SK-N-SH treated with all-trans-retinoic acid at 6 μM for 48 hours (cell line): ENCODE results near the gene CHRNG.
A peak's percentile ranks its signal among the peaks of the same experiment; 100 is the strongest.

Experiments
- ATAC-seq: fragments of 200-7000 bp; cut with Tn5 transposase; 3 replicates; pipeline ENCODE4 v1.9.1; 2020; ENCODE audit warnings: mild to moderate bottlenecking, moderate library complexity
- ARNTL ChIP-seq: fragments of 450-650 bp; formaldehyde crosslinking; IDR thresholded peaks from 2 replicates; pipeline ENCODE4 v1.5.0; 2020; ENCODE audit warnings: low read depth, mild to moderate bottlenecking, moderate library complexity, borderline replicate concordance
- BACH2 ChIP-seq: fragments of 250-450 bp; sonication (Bioruptor Pico); IDR thresholded peaks from 2 replicates; pipeline ENCODE4 v1.9.0; 2021; ENCODE audit warnings: mild to moderate bottlenecking, borderline replicate concordance
- CSDC2 ChIP-seq: fragments of 250-450 bp; sonication (Bioruptor Pico); IDR thresholded peaks from 2 replicates; pipeline ENCODE4 v1.5.0; 2020; ENCODE audit warnings: mild to moderate bottlenecking, moderate library complexity
- ESRRG ChIP-seq: fragments of 250-450 bp; sonication (Bioruptor Pico); IDR thresholded peaks from 2 replicates; pipeline ENCODE4 v1.6.1; 2021; ENCODE audit warnings: mild to moderate bottlenecking
- GLIS3 ChIP-seq: fragments of 250-450 bp; sonication (Bioruptor Pico); IDR thresholded peaks from 2 replicates; pipeline ENCODE4 v1.5.0; 2020; ENCODE audit warnings: mild to moderate bottlenecking, moderate library complexity
- ISL1 ChIP-seq: fragments of 250-450 bp; sonication (Bioruptor Pico); IDR thresholded peaks from 2 replicates; pipeline ENCODE4 v2.1.2; 2022; ENCODE audit warnings: mild to moderate bottlenecking, moderate library complexity
- OSR1 ChIP-seq: fragments of 250-450 bp; sonication (Bioruptor Pico); IDR thresholded peaks from 2 replicates; pipeline ENCODE4 v1.8.0; 2022; ENCODE audit warnings: moderate library complexity, mild to moderate bottlenecking, inconsistent platforms
- PPARA ChIP-seq: fragments of 250-450 bp; sonication (Bioruptor Pico); IDR thresholded peaks from 2 replicates; pipeline ENCODE4 v1.5.0; 2020; ENCODE audit warnings: mild to moderate bottlenecking, borderline replicate concordance
- RARB ChIP-seq: fragments of 250-450 bp; sonication (Bioruptor Pico); IDR thresholded peaks from 2 replicates; pipeline ENCODE4 v1.8.0; 2021; ENCODE audit warnings: mild to moderate bottlenecking, moderate library complexity
- SNAI2 ChIP-seq: fragments of 250-450 bp; sonication (Bioruptor Pico); IDR thresholded peaks from 2 replicates; pipeline ENCODE4 v1.5.0; 2020; ENCODE audit warnings: mild to moderate bottlenecking, moderate library complexity
- TOX ChIP-seq: fragments of 250-450 bp; sonication (Bioruptor Pico); IDR thresholded peaks from 2 replicates; pipeline ENCODE4 v1.8.0; 2021; ENCODE audit warnings: mild to moderate bottlenecking, moderate library complexity, borderline replicate concordance
- ZC3H10 ChIP-seq: fragments of 250-450 bp; sonication (Bioruptor Pico); IDR thresholded peaks from 2 replicates; pipeline ENCODE4 v1.5.1; 2021; ENCODE audit warnings: mild to moderate bottlenecking, moderate library complexity
- ZFP3 ChIP-seq: fragments of 250-450 bp; sonication (Bioruptor Pico); IDR thresholded peaks from 2 replicates; pipeline ENCODE4 v1.5.0; 2020; ENCODE audit warnings: mild to moderate bottlenecking, moderate library complexity
- ZNF565 ChIP-seq: fragments of 450-650 bp; formaldehyde crosslinking; conservative IDR thresholded peaks from 2 replicates; pipeline ENCODE4 v1.5.0; 2020; ENCODE audit warnings: low read depth, mild to moderate bottlenecking, moderate library complexity
- ZNF70 ChIP-seq: fragments of 450-650 bp; formaldehyde crosslinking; IDR thresholded peaks from 2 replicates; pipeline ENCODE4 v1.5.0; 2020; ENCODE audit warnings: mild to moderate bottlenecking, moderate library complexity
- ZNF8 ChIP-seq: fragments of 450-650 bp; formaldehyde crosslinking; IDR thresholded peaks from 2 replicates; pipeline ENCODE4 v1.5.0; 2020; ENCODE audit warnings: mild to moderate bottlenecking, moderate library complexity
- TF ChIP-seq, protein P1 (sequence below): fragments of 250-450 bp; sonication (Bioruptor Pico); IDR thresholded peaks from 2 replicates; pipeline ENCODE4 v1.5.1; 2020; ENCODE audit warnings: low read depth, mild to moderate bottlenecking, moderate library complexity
- TF ChIP-seq, protein P2 (sequence below): fragments of 250-450 bp; sonication (Bioruptor Pico); IDR thresholded peaks from 2 replicates; pipeline ENCODE4 v1.5.0; 2020; ENCODE audit warnings: mild to moderate bottlenecking, moderate library complexity
- TF ChIP-seq, protein P3 (sequence below): fragments of 250-450 bp; sonication (Bioruptor Pico); IDR thresholded peaks from 2 replicates; pipeline ENCODE4 v1.5.1; 2021; ENCODE audit warnings: mild to moderate bottlenecking, moderate library complexity
- TF ChIP-seq, protein P4 (sequence below): fragments of 250-450 bp; sonication (Bioruptor Pico); IDR thresholded peaks from 2 replicates; pipeline ENCODE4 v1.8.0; 2020; ENCODE audit warnings: mild to moderate bottlenecking, moderate library complexity, borderline replicate concordance
- TF ChIP-seq, protein P5 (sequence below): fragments of 250-450 bp; sonication (Bioruptor Pico); IDR thresholded peaks from 2 replicates; pipeline ENCODE4 v1.8.0; 2021; ENCODE audit warnings: low read depth, mild to moderate bottlenecking, moderate library complexity, borderline replicate concordance

Gene CHRNG

DNA sequence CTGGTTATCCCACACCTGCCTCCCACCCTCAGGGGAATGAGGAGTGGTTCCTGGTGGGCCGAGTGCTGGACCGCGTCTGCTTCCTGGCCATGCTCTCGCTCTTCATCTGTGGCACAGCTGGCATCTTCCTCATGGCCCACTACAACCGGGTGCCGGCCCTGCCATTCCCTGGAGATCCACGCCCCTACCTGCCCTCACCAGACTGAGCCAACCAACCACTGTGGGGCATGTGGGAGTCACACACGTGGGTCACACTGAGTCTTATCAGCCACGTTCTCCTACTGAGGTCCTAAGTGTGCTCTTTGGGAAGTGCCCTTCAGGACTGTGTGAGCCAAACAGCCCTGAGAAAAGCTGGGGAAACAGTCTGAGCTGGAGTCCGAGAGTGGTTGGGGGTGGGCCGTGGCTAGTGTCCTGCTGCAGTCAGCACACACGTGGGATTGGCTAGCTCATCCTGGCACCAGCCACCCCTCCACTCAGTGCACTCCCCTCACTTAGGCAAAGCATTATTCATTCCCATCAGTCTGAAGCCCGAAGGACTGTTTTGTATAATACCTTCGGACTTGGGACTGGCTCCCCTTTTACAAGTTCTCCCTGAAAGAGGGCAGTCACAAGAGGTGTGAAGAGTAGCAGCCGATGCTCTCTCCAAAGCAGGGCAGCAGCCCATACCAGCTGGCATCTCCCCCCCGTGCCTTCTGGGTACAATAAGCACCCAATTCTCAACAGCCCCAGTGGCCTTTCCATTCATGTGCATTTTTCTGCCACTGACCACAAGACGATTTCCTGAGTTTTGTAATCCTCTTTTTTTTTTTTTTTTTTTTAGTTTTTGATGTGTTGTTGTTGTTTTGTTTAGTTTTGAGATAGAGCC is 6.3 kb downstream of the CHRNG start:
- TF ChIP-seq PPARA (CRISPR knock-in tag) (no peak), ZNF565 (CRISPR knock-in tag) (no peak), GLIS3 (no peak), RARB (CRISPR knock-in tag) (no peak), ZFP3 (CRISPR knock-in tag) (no peak), TOX (CRISPR knock-in tag) (no peak), ESRRG (CRISPR knock-in tag) (no peak), ARNTL (CRISPR knock-in tag) (no peak), ZNF70 (CRISPR knock-in tag) (no peak), BACH2 (no peak), SNAI2 (no peak), ISL1 (no peak), ZC3H10 (CRISPR knock-in tag) (no peak), OSR1 (CRISPR knock-in tag) (no peak)
- TF ChIP-seq, protein P1, sequence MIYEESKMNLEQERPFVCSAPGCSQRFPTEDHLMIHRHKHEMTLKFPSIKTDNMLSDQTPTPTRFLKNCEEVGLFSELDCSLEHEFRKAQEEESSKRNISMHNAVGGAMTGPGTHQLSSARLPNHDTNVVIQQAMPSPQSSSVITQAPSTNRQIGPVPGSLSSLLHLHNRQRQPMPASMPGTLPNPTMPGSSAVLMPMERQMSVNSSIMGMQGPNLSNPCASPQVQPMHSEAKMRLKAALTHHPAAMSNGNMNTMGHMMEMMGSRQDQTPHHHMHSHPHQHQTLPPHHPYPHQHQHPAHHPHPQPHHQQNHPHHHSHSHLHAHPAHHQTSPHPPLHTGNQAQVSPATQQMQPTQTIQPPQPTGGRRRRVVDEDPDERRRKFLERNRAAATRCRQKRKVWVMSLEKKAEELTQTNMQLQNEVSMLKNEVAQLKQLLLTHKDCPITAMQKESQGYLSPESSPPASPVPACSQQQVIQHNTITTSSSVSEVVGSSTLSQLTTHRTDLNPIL: no peak
- TF ChIP-seq, protein P2, sequence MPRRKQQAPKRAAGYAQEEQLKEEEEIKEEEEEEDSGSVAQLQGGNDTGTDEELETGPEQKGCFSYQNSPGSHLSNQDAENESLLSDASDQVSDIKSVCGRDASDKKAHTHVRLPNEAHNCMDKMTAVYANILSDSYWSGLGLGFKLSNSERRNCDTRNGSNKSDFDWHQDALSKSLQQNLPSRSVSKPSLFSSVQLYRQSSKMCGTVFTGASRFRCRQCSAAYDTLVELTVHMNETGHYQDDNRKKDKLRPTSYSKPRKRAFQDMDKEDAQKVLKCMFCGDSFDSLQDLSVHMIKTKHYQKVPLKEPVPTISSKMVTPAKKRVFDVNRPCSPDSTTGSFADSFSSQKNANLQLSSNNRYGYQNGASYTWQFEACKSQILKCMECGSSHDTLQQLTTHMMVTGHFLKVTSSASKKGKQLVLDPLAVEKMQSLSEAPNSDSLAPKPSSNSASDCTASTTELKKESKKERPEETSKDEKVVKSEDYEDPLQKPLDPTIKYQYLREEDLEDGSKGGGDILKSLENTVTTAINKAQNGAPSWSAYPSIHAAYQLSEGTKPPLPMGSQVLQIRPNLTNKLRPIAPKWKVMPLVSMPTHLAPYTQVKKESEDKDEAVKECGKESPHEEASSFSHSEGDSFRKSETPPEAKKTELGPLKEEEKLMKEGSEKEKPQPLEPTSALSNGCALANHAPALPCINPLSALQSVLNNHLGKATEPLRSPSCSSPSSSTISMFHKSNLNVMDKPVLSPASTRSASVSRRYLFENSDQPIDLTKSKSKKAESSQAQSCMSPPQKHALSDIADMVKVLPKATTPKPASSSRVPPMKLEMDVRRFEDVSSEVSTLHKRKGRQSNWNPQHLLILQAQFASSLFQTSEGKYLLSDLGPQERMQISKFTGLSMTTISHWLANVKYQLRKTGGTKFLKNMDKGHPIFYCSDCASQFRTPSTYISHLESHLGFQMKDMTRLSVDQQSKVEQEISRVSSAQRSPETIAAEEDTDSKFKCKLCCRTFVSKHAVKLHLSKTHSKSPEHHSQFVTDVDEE: no peak
- TF ChIP-seq, protein P3, sequence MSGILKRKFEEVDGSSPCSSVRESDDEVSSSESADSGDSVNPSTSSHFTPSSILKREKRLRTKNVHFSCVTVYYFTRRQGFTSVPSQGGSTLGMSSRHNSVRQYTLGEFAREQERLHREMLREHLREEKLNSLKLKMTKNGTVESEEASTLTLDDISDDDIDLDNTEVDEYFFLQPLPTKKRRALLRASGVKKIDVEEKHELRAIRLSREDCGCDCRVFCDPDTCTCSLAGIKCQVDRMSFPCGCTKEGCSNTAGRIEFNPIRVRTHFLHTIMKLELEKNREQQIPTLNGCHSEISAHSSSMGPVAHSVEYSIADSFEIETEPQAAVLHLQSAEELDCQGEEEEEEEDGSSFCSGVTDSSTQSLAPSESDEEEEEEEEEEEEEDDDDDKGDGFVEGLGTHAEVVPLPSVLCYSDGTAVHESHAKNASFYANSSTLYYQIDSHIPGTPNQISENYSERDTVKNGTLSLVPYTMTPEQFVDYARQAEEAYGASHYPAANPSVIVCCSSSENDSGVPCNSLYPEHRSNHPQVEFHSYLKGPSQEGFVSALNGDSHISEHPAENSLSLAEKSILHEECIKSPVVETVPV (CRISPR knock-in tag): no peak
- TF ChIP-seq, protein P4, sequence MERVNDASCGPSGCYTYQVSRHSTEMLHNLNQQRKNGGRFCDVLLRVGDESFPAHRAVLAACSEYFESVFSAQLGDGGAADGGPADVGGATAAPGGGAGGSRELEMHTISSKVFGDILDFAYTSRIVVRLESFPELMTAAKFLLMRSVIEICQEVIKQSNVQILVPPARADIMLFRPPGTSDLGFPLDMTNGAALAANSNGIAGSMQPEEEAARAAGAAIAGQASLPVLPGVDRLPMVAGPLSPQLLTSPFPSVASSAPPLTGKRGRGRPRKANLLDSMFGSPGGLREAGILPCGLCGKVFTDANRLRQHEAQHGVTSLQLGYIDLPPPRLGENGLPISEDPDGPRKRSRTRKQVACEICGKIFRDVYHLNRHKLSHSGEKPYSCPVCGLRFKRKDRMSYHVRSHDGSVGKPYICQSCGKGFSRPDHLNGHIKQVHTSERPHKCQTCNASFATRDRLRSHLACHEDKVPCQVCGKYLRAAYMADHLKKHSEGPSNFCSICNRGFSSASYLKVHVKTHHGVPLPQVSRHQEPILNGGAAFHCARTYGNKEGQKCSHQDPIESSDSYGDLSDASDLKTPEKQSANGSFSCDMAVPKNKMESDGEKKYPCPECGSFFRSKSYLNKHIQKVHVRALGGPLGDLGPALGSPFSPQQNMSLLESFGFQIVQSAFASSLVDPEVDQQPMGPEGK: no peak
- TF ChIP-seq, protein P5, sequence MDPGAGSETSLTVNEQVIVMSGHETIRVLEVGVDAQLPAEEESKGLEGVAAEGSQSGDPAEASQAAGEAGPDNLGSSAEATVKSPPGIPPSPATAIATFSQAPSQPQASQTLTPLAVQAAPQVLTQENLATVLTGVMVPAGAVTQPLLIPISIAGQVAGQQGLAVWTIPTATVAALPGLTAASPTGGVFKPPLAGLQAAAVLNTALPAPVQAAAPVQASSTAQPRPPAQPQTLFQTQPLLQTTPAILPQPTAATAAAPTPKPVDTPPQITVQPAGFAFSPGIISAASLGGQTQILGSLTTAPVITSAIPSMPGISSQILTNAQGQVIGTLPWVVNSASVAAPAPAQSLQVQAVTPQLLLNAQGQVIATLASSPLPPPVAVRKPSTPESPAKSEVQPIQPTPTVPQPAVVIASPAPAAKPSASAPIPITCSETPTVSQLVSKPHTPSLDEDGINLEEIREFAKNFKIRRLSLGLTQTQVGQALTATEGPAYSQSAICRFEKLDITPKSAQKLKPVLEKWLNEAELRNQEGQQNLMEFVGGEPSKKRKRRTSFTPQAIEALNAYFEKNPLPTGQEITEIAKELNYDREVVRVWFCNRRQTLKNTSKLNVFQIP (CRISPR knock-in tag): no peak
- ATAC-seq: no peak

DNA sequence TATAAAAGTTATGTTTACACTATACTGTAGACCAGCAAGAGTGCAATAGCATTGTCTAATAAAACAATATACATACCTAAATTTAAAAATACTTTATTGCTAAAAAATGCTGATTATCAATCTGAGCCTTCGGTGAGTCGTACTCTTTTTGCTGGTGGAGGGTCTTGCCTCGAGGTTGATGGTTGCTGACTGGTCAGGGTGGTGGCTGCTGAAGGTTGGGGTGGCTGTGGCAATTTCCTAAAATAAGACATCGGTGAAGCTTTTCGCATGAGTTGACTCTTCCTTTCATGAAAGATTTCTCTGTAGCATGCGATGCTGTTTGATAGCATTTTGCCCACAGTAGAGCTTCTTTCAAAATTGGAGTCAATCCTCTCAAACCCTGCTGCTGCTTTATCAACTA is 8.5 kb downstream of the CHRNG start:
- TF ChIP-seq RARB (CRISPR knock-in tag) (no peak), ZNF565 (CRISPR knock-in tag) (no peak), CSDC2 (CRISPR knock-in tag) (no peak), GLIS3 (no peak), SNAI2 (no peak)
- ATAC-seq: no peak

DNA sequence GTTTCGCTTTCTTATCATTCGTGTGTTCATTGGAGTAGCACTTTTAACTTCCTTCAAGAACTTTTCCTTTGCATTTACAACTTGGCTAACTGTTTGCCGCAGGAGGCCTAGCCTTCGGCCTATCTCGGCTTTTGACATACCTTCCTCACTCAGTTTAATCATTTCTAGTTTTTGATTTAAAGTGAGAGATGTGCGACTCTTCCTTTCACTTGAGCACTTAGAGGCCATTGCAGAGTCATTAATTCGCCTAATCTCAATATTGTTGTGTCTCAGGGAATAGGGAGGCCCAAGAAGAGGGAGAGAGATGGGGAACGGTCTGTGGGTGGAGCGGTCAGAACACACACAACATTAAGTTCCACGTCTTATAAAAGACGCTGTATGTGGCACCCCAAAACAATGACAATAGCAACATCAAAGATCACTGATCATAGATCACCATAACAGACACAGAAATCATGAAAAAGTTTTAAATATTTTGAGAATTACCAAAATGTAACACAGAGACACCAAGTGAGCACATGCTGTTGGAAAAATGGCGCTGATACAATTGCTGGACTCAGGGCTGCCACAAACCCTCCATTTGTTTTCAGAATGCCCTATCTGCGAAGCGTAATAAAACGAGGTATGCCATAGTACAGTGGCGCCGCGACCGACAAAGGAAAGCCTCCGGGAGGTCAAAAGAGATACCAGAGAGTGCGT is 10.3 kb downstream of the CHRNG start:
- TF ChIP-seq, protein P5 (CRISPR knock-in tag): no peak
- TF ChIP-seq, protein P3 (CRISPR knock-in tag): no peak
- TF ChIP-seq ZNF8 (CRISPR knock-in tag): peak; percentile 77; the same call in 1 of the 2 replicates
- TF ChIP-seq SNAI2: 0 out of 2 replicates have a peak, but pooled peaks have one; percentile 13
- TF ChIP-seq, protein P2: no peak
- ATAC-seq: peak; percentile 40
